HUES48 (cell line): ENCODE measurements around the gene FAH.

Experiments
- H3K27ac ChIP-seq: one replicate; pipeline ENCODE4 v1.7.0; 2013; ENCODE audit warnings: low read depth, low read length, inconsistent platforms
- H3K27me3 ChIP-seq: 2 replicates; pipeline ENCODE4 v1.6.1; 2013; ENCODE audit warnings: mild to moderate bottlenecking, low read length; ENCODE audit not compliant: control insufficient read depth, insufficient read depth
- H3K36me3 ChIP-seq: 2 replicates; pipeline ENCODE4 v1.6.1; 2013; ENCODE audit warnings: low read length; ENCODE audit not compliant: control insufficient read depth, insufficient read depth
- H3K4me1 ChIP-seq: 2 replicates; pipeline ENCODE4 v1.6.1; 2013; ENCODE audit warnings: mild to moderate bottlenecking, low read length; ENCODE audit not compliant: control insufficient read depth, insufficient read depth
- H3K4me3 ChIP-seq: 2 replicates; pipeline ENCODE4 v1.5.1; 2013; ENCODE audit warnings: mild to moderate bottlenecking, low read depth, low read length
- H3K9ac ChIP-seq: 2 replicates; pipeline ENCODE4 v1.6.1; 2013; ENCODE audit warnings: mild to moderate bottlenecking, low read depth, low read length, moderate library complexity
- H3K9me3 ChIP-seq: 2 replicates; pipeline ENCODE4 v1.6.1; 2013; ENCODE audit warnings: low read length; ENCODE audit not compliant: control insufficient read depth, insufficient read depth

The FAH gene

DNA sequence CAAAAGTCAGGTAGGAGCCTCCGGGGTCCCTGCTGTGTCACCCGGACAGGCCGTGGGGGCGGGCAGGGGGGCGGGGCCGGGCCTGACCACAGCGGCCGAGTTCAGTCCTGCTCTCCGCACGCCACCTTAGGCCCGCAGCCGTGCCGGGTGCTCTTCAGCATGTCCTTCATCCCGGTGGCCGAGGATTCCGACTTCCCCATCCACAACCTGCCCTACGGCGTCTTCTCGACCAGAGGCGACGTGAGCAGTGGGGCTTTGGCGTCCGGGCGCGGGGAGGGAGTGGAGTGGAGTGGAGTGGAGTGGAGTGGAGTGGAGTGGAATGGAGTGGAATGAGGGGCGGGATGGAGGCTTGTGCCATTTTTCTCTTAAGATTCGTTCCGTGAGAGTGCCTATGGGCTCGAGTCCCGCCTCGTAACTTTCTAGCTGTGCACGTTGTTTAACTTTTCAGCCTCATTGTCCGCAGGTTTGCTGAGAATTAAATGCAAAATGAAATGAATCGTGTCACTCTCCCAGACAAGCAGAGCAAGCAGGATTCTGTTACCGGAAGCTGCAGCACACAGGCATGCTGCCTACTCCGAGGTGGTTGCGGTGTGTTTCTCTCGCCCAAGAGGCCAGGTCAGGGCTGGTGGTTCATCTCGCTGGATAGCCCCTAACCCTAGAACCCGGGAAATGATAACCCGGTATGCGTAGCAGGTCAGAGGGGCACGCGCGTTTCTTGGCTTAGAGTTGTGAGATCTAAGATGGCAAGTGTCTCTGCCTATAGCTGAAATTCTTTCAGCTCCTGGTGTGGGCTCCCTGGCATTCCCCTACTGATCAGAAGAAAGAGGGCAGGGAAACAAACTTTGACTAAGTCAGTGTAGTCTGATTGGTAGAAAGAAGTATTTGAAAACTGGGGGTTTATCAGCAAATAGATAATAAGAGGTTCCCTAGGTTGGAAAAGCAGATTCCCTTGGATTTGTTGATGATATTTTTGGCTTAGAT lies at the start of gene FAH:
Gene FAH (plus strand): TSS at position 104 of the 981 bp plus-strand sequence. CDS start 56 bp downstream, at position 160.
- Histone ChIP-seq H3K4me1 (peaks cover 17% of the 10 kb centered on the region; the same call in 1 of the 2 replicates), H3K36me3 (peaks cover 4% of the 10 kb centered on the region), H3K27ac (peak within 1 kb of the TSS; percentile 51), H3K4me3 (peak within 1 kb of the TSS; percentile 79), H3K27me3 (no peaks in the 10 kb centered on the region), H3K9me3 (no peaks in the 10 kb centered on the region), H3K9ac (peak within 1 kb of the TSS; percentile 68)

DNA sequence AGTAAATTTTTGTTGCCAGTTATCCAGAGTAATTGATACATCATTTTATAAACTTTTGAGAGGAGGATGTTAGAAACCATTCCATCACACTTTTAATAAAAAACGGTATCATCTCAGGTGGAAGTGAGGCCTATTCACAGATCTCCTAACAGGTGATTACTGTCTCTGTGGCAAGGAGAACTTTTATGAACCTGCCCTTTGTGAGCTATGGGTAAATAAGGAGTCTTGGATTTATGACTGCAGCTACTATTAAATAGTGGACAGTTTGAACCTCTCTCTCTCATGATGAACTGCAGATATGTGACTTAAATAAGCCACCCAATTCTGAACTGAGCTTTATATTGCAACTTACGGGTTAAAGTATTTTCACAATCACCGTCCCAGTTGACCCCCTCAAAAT lies 47.6 kb upstream of the FAH start:
- H3K27ac ChIP-seq, result no peak overlapping the region
- peaks cover 2% of the 10 kb centered on the region; the same call in 1 of the 2 replicates for H3K36me3 ChIP-seq
- peaks cover 16% of the 10 kb centered on the region for H3K4me1 ChIP-seq
- H3K9ac ChIP-seq, result no peak overlapping the region
- H3K9me3 ChIP-seq, result no peaks in the 10 kb centered on the region
- H3K27me3 ChIP-seq, result no peaks in the 10 kb centered on the region
- H3K4me3 ChIP-seq, result no peak overlapping the region

DNA sequence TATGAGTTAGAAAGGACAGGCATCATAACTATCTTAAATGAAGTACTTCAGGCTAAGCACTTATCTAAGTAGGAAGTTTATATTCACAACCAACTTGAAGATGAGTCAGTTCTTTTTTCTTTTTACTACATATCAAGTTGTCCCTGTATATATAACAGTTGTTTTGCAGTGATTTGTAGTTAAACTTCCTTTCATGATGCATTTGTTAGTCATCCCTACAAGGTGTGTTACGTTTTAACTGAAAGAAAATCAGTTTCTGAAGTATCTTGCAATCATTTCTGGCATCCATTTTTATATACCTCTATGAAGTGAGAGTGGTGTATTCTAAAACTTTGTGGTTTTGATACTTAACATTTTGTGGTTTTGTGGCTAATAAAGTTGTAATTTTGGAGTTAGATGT lies 47.2 kb upstream of the FAH start:
- H3K36me3 ChIP-seq, result peaks cover 2% of the 10 kb centered on the region; the same call in 1 of the 2 replicates
- no peak overlapping the region for H3K9ac ChIP-seq
- no peaks in the 10 kb centered on the region for H3K27me3 ChIP-seq
- H3K27ac ChIP-seq, result no peak overlapping the region
- H3K4me1 ChIP-seq, result peaks cover 16% of the 10 kb centered on the region
- no peak overlapping the region for H3K4me3 ChIP-seq
- H3K9me3 ChIP-seq, result no peaks in the 10 kb centered on the region

GRCh38 chr15:80106051-80106450 lies 46.7 kb upstream of the FAH start:
- no peaks in the 10 kb centered on the region for H3K9me3 ChIP-seq
- H3K27me3 ChIP-seq, result no peaks in the 10 kb centered on the region
- H3K27ac ChIP-seq, result no peak overlapping the region
- peaks cover 2% of the 10 kb centered on the region; the same call in 1 of the 2 replicates for H3K36me3 ChIP-seq
- peaks cover 16% of the 10 kb centered on the region for H3K4me1 ChIP-seq
- H3K9ac ChIP-seq, result no peak overlapping the region
- H3K4me3 ChIP-seq, result no peak overlapping the region

DNA sequence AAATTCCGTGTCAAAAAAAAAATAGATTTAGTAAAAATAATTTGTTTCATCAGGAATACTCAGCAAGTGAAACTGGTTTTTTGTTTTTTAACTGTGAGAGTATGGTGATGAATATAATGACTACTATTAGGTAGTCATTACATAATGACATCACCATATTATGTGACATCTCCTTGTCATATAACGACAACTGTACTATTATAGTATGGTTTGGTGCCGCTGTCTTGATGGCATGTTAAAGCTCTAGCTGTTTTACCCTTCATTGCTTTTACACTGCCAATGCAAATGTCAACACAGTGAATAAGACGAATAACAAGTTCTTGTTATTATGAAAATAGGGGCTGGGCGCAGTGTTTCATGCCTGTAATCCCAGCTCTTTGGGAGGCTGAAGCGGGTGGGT lies 45.6 kb upstream of the FAH start:
- Histone ChIP-seq H3K27ac (no peak overlapping the region), H3K4me3 (no peak overlapping the region), H3K36me3 (peaks cover 2% of the 10 kb centered on the region; the same call in 1 of the 2 replicates), H3K27me3 (no peaks in the 10 kb centered on the region), H3K4me1 (peaks cover 16% of the 10 kb centered on the region), H3K9me3 (no peaks in the 10 kb centered on the region), H3K9ac (no peak overlapping the region)

DNA sequence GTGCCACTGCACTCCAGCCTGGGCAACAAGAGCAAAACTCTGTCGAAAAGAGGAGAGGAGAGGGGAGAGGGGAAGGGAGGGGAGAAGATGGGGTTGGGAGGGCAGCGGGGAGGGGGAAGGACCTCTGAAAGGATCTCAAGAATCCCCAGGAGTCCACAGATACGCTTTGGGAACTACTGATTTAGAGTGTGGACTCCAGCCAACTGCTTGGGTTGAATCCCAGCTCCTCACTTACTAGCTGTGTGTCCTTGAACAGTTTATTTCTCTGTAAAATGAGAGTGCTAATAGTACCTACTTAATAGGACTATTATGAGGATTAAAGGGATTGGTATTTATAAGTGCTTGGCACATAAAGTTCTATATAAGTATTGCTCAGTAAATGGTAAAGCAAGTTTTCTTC lies 45.0 kb upstream of the FAH start:
- H3K36me3 ChIP-seq, result peaks cover 2% of the 10 kb centered on the region; the same call in 1 of the 2 replicates
- no peaks in the 10 kb centered on the region for H3K9me3 ChIP-seq
- no peak overlapping the region for H3K4me3 ChIP-seq
- no peak overlapping the region for H3K9ac ChIP-seq
- H3K4me1 ChIP-seq, result peaks cover 16% of the 10 kb centered on the region
- no peaks in the 10 kb centered on the region for H3K27me3 ChIP-seq
- no peak overlapping the region for H3K27ac ChIP-seq

GRCh38 chr15:80109388-80109787 lies 43.4 kb upstream of the FAH start:
- no peak overlapping the region for H3K9ac ChIP-seq
- H3K27ac ChIP-seq, result no peak overlapping the region
- no peak overlapping the region for H3K4me3 ChIP-seq
- peaks cover 23% of the 10 kb centered on the region for H3K4me1 ChIP-seq
- H3K27me3 ChIP-seq, result no peaks in the 10 kb centered on the region
- H3K9me3 ChIP-seq, result no peaks in the 10 kb centered on the region
- peaks cover 2% of the 10 kb centered on the region; the same call in 1 of the 2 replicates for H3K36me3 ChIP-seq

- Histone ChIP-seq H3K27ac (no peak overlapping the region), H3K4me1 (peaks cover 25% of the 10 kb centered on the region), H3K36me3 (no peaks in the 10 kb centered on the region), H3K4me3 (no peak overlapping the region), H3K27me3 (no peaks in the 10 kb centered on the region), H3K9me3 (no peaks in the 10 kb centered on the region), H3K9ac (no peak overlapping the region)
These were observed 41.9 kb upstream of the FAH start for GRCh38 chr15:80110920-80111319.

DNA sequence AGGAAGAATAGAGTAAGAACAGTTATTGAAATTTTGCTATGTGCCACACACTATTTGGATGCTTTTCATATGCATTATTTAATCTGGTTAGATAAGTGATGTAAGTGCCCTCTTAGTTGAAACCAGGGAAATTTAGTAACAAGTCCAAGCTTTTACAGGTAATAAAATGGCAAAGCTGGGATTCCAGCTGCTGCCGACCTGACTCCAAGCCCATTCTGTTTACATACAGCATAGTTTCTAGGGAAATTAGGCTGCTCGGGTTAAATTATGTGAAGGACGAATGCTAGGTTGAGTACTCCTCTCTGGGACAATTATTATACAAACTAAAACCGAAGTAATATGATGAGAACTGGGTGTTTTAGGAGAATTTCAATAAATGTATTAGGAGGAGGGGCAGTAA lies 38.7 kb upstream of the FAH start:
- Histone ChIP-seq H3K4me1 (0 out of 2 replicates have a peak, but pooled peaks cover 15% of the 10 kb centered on the region), H3K9me3 (no peaks in the 10 kb centered on the region)

DNA sequence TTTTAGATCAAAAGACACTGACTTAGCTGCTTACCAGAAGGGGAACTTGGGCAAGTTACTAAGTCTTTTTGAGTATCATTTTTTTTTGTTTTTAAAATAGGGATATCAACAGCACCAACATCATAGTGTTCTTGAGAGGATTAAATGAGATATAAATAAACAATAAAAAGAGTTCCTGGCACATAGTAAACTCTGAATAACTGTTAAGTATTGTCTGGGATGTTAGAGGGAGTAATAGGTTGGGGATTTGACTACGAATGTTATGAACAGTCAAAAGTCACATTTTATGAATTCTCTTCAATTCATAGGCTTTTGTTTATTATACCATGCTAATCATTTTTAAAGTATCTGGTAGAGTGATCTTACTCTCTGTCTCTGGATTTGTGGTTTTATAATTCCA lies 37.8 kb upstream of the FAH start:
- H3K36me3 ChIP-seq, result no peaks in the 10 kb centered on the region
- H3K9me3 ChIP-seq, result no peaks in the 10 kb centered on the region
- H3K9ac ChIP-seq, result no peak overlapping the region
- 0 out of 2 replicates have a peak, but pooled peaks cover 15% of the 10 kb centered on the region for H3K4me1 ChIP-seq
- no peaks in the 10 kb centered on the region for H3K27me3 ChIP-seq
- no peak overlapping the region for H3K4me3 ChIP-seq
- no peak overlapping the region for H3K27ac ChIP-seq

More for the DNA sequence above, 38.7 kb upstream of the FAH start:
- no peaks in the 10 kb centered on the region for H3K36me3 ChIP-seq
- H3K4me3 ChIP-seq, result no peak overlapping the region
- H3K9ac ChIP-seq, result no peak overlapping the region
- H3K27me3 ChIP-seq, result no peaks in the 10 kb centered on the region
- H3K27ac ChIP-seq, result no peak overlapping the region

- Histone ChIP-seq H3K27ac (no peak overlapping the region), H3K36me3 (peaks cover 33% of the 10 kb centered on the region), H3K9ac (no peak overlapping the region), H3K9me3 (no peaks in the 10 kb centered on the region), H3K4me3 (no peak overlapping the region), H3K27me3 (no peaks in the 10 kb centered on the region), H3K4me1 (0 out of 2 replicates have a peak, but pooled peaks cover 13% of the 10 kb centered on the region)
These were observed 33.8 kb upstream of the FAH start for GRCh38 chr15:80118956-80119355.
